NB4 (cell line): ENCODE data around the gene AP1M1.

Experiments used
- CTCF ChIP-seq: IDR thresholded peaks from one replicate; pipeline ENCODE4 v1.5.1; 2012; ENCODE audit warnings: low read depth, low read length
- POLR2A ChIP-seq: IDR thresholded peaks from 2 replicates; pipeline ENCODE4 v1.6.1; 2011; ENCODE audit warnings: mild to moderate bottlenecking; ENCODE audit not compliant: insufficient read length; ENCODE audit errors: extremely low read depth

DNA sequence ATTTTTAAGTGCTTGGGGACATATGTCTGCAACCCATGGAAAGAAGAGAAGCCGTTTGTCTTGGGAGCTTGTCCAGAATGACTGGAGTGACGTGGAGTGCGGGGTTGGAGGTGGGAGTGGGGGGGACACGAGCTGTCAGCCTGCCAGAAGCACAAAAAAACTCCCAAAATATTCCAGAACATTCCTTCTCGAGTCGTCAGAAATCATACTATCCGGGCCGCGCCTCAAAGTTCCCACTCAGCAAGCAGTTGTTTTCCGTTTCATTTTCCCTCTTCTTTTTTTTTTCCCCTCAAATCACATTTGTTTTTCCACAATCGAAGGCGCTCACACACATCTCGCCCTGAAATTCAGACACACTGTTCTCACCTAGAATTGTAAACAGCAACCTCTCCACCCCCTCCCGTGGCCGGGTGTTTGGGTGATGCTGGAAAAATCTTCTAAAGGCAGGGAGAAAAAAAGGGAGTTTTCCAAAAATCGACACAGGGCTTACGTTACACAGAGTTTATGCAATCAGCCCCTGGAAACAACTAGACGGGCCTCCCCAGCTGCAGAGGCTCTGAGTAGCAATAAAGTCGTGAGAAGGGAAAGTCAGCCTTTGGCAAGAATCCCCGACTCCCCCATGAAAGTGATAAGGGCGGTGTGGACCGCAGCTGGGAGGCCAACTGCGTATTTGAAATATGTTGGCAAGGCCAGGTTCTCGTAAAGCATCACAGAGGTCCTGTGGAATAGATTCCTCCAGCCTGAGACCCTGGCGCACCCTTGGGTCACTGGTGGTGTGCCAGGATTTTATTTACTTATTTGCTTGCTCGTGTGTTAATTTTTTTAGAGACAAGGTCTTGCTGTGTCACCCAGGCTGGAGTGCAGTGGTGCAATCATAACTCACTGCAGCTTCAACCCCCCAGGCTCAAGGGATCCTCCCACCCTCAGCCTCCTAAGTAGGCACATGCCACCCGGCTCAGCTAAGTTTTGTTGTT lies 95.7 kb downstream of the AP1M1 start:
- TF ChIP-seq CTCF (no peak), POLR2A (no peak)
